Mucosa of rectum (tissue), 2 donors: ENCODE data around the gene LRRC8C.

Experiments
- H3K27ac ChIP-seq, 2 donors: one replicate each; pipeline ENCODE4 v1.7.0; 2013; ENCODE audit warnings: inconsistent platforms in 2 of 2, low read depth in 2 of 2, low read length in 2 of 2
- H3K27me3 ChIP-seq, 2 donors: one replicate each; pipeline ENCODE4 v1.7.0; 2013; ENCODE audit warnings: low read length in 2 of 2; ENCODE audit not compliant: control insufficient read depth in 2 of 2, insufficient read depth in 2 of 2
- H3K36me3 ChIP-seq, 2 donors: one replicate each; pipeline ENCODE4 v1.7.0; 2013; ENCODE audit warnings: low read length in 2 of 2; ENCODE audit not compliant: control insufficient read depth in 2 of 2, insufficient read depth in 2 of 2
- H3K4me1 ChIP-seq, 2 donors: one replicate each; pipeline ENCODE4 v1.7.0; 2013; ENCODE audit warnings: low read length in 2 of 2, mild to moderate bottlenecking in 1 of 2; ENCODE audit not compliant: control insufficient read depth in 2 of 2, insufficient read depth in 2 of 2
- H3K4me3 ChIP-seq, 2 donors: one replicate each; pipeline ENCODE4 v1.7.0; 2013; ENCODE audit warnings: low read length in 2 of 2
- H3K9ac ChIP-seq, 2 donors: one replicate each; pipeline ENCODE4 v1.7.0; 2013; ENCODE audit warnings: low read length in 2 of 2, low read depth in 1 of 2, mild to moderate bottlenecking in 1 of 2
- H3K9me3 ChIP-seq, 2 donors: one replicate each; pipeline ENCODE4 v1.7.0; 2013; ENCODE audit warnings: low read length in 2 of 2; ENCODE audit not compliant: control insufficient read depth in 2 of 2
- donor health status: healthy.
- donor health status: Normal muscosa, but diverticular disease.

Gene LRRC8C

DNA sequence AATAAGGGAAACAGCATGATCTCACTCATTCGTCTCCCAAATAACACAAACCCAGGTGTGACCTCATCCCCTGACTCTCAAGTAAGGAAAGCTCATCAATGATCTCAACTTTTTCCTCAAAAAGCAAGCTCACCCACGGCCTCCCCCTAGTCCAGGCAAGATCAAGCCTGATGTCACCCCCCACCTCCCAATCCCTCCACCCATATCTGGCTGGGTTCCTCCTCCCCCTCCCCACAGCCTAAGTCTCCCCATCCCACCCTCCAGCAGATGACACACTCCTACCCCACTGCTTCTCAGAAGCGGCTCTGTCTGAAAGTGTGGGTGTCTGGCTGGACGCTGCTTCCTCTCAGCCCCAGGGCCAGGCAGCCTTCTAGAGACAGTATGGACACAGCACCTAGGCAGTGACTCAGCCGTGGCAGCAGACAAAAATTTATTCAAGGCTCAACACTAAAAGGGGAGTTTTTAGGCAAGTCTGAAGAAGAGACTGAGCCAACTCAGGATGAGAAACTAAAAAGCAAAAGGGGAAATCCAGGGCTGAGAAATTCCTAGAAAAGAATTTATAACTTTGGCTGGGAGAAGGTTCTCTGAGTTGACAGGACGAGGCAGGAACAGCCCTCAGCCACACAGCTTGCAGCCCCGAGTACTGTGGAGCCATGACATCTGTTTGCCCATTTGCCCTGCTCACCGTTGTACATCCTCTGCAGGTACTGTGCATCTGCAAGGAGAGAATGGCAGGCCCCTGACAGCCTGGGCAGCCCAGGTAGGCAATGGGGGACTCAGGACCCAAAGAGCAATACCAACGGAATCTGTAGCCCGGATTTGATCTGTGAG is 106.3 kb downstream of the LRRC8C start:
- no peak overlapping the region for H3K9ac ChIP-seq
- no peaks in the 10 kb centered on the region for H3K27me3 ChIP-seq
- no peaks in the 10 kb centered on the region for H3K9me3 ChIP-seq
- H3K27ac ChIP-seq = no peak overlapping the region
- no peaks in the 10 kb centered on the region for H3K4me1 ChIP-seq
- no peaks in the 10 kb centered on the region for H3K36me3 ChIP-seq
- no peak overlapping the region for H3K4me3 ChIP-seq

DNA sequence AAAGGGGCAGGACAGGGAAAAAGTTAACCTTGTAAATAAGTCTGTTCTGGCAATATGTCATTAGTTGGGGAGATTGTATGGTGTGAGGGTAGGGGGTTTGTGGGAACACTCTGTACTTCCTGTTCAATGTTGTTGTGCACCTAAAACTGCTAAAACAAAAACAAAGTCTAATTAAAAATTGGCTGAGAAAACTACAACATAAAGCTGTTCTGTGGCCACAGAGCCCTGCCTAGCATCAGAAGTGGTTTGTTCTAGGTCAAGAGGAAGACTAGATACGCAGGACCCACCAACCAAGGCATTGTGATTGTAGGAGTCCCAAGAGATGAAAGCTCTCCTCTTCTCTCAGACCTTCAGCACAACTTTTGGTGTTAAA is 106.9 kb downstream of the LRRC8C start:
- H3K36me3 ChIP-seq = no peaks in the 10 kb centered on the region

GRCh38 chr1:89743788-89744187 is 110.9 kb downstream of the LRRC8C start:
- no peaks in the 10 kb centered on the region for H3K4me1 ChIP-seq
- no peaks in the 10 kb centered on the region for H3K9me3 ChIP-seq
- no peak overlapping the region for H3K27ac ChIP-seq
- no peaks in the 10 kb centered on the region for H3K27me3 ChIP-seq
- H3K9ac ChIP-seq = no peak overlapping the region
- H3K36me3 ChIP-seq = no peaks in the 10 kb centered on the region
- no peak overlapping the region for H3K4me3 ChIP-seq

More for the DNA sequence above, 106.9 kb downstream of the LRRC8C start:
- H3K27me3 ChIP-seq = no peaks in the 10 kb centered on the region
- H3K4me3 ChIP-seq = no peak overlapping the region
- no peaks in the 10 kb centered on the region for H3K4me1 ChIP-seq
- no peak overlapping the region for H3K27ac ChIP-seq
- H3K9me3 ChIP-seq = no peaks in the 10 kb centered on the region
- no peak overlapping the region for H3K9ac ChIP-seq

- Histone ChIP-seq H3K9me3 (no peaks in the 10 kb centered on the region), H3K4me3 (no peak overlapping the region), H3K9ac (no peak overlapping the region), H3K4me1 (no peaks in the 10 kb centered on the region), H3K36me3 (no peaks in the 10 kb centered on the region), H3K27ac (no peak overlapping the region), H3K27me3 (no peaks in the 10 kb centered on the region)
These were observed 113.7 kb downstream of the LRRC8C start for GRCh38 chr1:89746424-89747149.

- Histone ChIP-seq H3K4me1 (peaks cover 6% of the 10 kb centered on the region in 2 donors), H3K27ac (peak overlapping the region in 1 of 2 donors; percentile 13), H3K9me3 (no peaks in the 10 kb centered on the region), H3K36me3 (no peaks in the 10 kb centered on the region), H3K27me3 (no peaks in the 10 kb centered on the region), H3K9ac (no peak overlapping the region), H3K4me3 (no peak overlapping the region)
These were observed 120.8 kb downstream of the LRRC8C start for GRCh38 chr1:89753761-89754160.

- Histone ChIP-seq H3K9me3 (no peaks in the 10 kb centered on the region), H3K27ac (peak overlapping the region in 1 of 2 donors; percentile 13), H3K4me1 (peaks cover 6 to 12% of the 10 kb centered on the region in 2 donors), H3K36me3 (no peaks in the 10 kb centered on the region), H3K9ac (no peak overlapping the region), H3K27me3 (no peaks in the 10 kb centered on the region), H3K4me3 (no peak overlapping the region)
These were observed 121.6 kb downstream of the LRRC8C start for GRCh38 chr1:89754518-89754917.

DNA sequence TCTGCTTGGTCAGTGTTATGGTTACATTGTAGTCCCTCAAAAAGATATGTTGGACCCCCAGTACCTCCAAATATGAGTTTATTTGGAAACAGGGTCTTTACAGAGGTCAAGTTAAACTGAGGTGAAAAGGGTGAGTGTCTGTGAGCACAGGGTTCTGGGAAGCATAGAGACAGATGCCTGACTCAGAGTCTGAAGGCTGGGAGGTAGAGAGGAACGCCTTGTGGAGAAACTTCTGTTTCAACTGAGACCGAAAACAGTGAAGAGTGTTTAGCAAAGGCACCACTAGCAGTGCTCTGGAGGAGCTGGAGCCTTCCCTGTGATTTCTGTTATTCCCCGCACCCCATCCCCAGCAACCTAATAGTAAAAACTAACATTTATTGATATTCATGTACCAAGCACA is 122.7 kb downstream of the LRRC8C start:
- Histone ChIP-seq H3K27ac (no peak overlapping the region), H3K36me3 (no peaks in the 10 kb centered on the region), H3K4me3 (no peak overlapping the region), H3K4me1 (peaks cover 6 to 13% of the 10 kb centered on the region in 2 donors), H3K9me3 (no peaks in the 10 kb centered on the region), H3K9ac (no peak overlapping the region), H3K27me3 (no peaks in the 10 kb centered on the region)

GRCh38 chr1:89757532-89757931 is 124.6 kb downstream of the LRRC8C start:
- H3K9me3 ChIP-seq = no peaks in the 10 kb centered on the region
- peak overlapping the region in 1 of 2 donors; percentile 24 for H3K27ac ChIP-seq
- H3K4me3 ChIP-seq = peak overlapping the region in 1 of 2 donors; percentile 46
- no peak overlapping the region for H3K9ac ChIP-seq
- H3K36me3 ChIP-seq = no peaks in the 10 kb centered on the region
- H3K4me1 ChIP-seq = peaks cover 9 to 13% of the 10 kb centered on the region in 2 donors
- no peaks in the 10 kb centered on the region for H3K27me3 ChIP-seq

DNA sequence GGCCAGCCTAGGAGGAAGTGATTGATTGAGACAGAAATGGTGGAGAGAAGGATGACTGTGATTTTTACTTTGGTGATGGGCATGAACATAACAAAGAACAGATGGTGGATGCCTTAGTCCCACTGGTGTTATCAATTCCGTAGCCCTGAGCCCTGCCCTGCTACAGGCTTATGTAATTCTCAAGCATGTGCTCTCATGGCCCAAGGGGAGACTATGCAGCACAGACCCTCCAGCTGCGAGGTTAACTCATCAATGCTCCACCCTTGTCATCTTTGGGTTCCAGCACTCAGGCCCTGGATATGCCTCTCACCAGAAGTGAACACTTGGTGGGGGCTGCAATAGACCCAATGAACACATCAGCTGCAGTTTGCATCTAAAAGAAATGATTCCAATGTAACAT is 125.2 kb downstream of the LRRC8C start:
- Histone ChIP-seq H3K27me3 (no peaks in the 10 kb centered on the region), H3K4me3 (peak overlapping the region in 1 of 2 donors; percentile 46), H3K27ac (peak overlapping the region in 1 of 2 donors; percentile 24), H3K36me3 (no peaks in the 10 kb centered on the region), H3K4me1 (peaks cover 10 to 14% of the 10 kb centered on the region in 2 donors), H3K9me3 (no peaks in the 10 kb centered on the region), H3K9ac (no peak overlapping the region)

GRCh38 chr1:89759036-89759435 is 126.1 kb downstream of the LRRC8C start:
- no peaks in the 10 kb centered on the region for H3K9me3 ChIP-seq
- no peaks in the 10 kb centered on the region for H3K36me3 ChIP-seq
- peak overlapping the region in 1 of 2 donors; percentile 1 for H3K27ac ChIP-seq
- peaks cover 0 to 5% of the 10 kb centered on the region in 2 donors for H3K27me3 ChIP-seq
- H3K4me1 ChIP-seq = peaks cover 15 to 19% of the 10 kb centered on the region in 2 donors
- H3K9ac ChIP-seq = no peak overlapping the region
- no peak overlapping the region for H3K4me3 ChIP-seq
